Hypothalamus (tissue), 51 donors: ENCODE data around the gene PCDHB2.
A peak's percentile ranks its signal among the peaks of the same experiment; 100 is the strongest.
"Not testable (repeated sequence)": the region's sequence is repeated elsewhere in the genome, so short reads cannot be mapped to it uniquely, and the experiment has no call there.

Experiments used
- DNase-seq, 51 donors: peaks; one replicate each; lab custom pipeline; 2025; lab: John Stamatoyannopoulos, UW

Gene PCDHB2

GRCh38 chr5:141135030-141135717 lies 40.8 kb downstream of the PCDHB2 start, which contains the start of gene PCDHB5:
PCDHB5 (plus strand) TSS chr5:141135206; CDS start chr5:141135435, 229 bp downstream.
- peak in 7 of 51 donors; percentile 2 to 22 (median 5) for DNase-seq

DNA sequence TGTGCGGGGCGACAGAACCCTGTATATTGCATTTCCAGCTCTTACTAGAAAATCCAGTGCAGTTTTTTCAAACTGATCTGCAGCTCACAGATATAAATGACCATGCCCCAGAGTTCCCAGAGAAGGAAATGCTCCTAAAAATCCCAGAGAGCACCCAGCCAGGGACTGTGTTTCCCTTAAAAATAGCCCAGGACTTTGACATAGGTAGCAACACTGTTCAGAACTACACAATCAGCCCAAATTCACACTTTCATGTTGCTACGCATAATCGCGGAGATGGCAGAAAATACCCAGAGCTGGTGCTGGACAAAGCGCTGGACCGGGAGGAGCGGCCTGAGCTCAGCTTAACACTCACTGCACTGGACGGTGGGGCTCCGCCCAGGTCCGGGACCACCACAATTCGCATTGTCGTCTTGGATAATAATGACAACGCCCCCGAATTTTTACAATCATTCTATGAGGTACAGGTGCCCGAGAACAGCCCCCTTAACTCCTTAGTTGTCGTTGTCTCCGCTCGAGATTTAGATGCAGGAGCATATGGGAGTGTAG lies 41.4 kb downstream of the PCDHB2 start:
- DNase-seq, result no peak

- not testable (repeated sequence) for DNase-seq
Measured at GRCh38 chr5:141137346-141137745, 42.9 kb downstream of the PCDHB2 start.
